ENCODE results near the gene TBCCD1.

TBCCD1 gene

GRCh38 chr3:186525369-186526255, 41.5 kb downstream of the TBCCD1 start:
- no peak overlapping the region for H3K4me2 ChIP-seq (ENCODE audit: low read length, poor library complexity, severe bottlenecking)
- H3K14ac ChIP-seq (ENCODE audit: low read length in 2 of 2), result no peak overlapping the region
- H3K27ac ChIP-seq (ENCODE audit: low read length, poor library complexity, severe bottlenecking), result no peak overlapping the region
- H3K4me3 ChIP-seq (ENCODE audit: insufficient read depth in 1 of 2, low read depth in 1 of 2, low read length in 2 of 2), result no peak overlapping the region
- no peak overlapping the region for H4K8ac ChIP-seq (ENCODE audit: low read length)
- no peaks in the 10 kb centered on the region for H3K79me1 ChIP-seq (replicated peaks; ENCODE audit: low read length, poor library complexity, severe bottlenecking)
- no peak overlapping the region for H3K23ac ChIP-seq (ENCODE audit: low read length in 2 of 2)
- no peak for DNase-seq
- no peak overlapping the region for H2BK15ac ChIP-seq (ENCODE audit: low read depth, poor library complexity, severe bottlenecking)
- H3K27me3 ChIP-seq (ENCODE audit: control insufficient read depth in 1 of 2, insufficient read depth in 1 of 2, low read length in 2 of 2), result peaks cover 18 to 40% of the 10 kb centered on the region in 2 experiments
- no peak overlapping the region for H2BK5ac ChIP-seq (ENCODE audit: low read depth, low read length, poor library complexity, severe bottlenecking)
- H3K36me3 ChIP-seq (ENCODE audit: control insufficient read depth in 1 of 2, insufficient read depth in 2 of 2, low read depth in 1 of 2, low read length in 2 of 2), result no peaks in the 10 kb centered on the region
- no peak overlapping the region for H3K18ac ChIP-seq (ENCODE audit: low read depth in 1 of 2, low read length in 2 of 2)
- H2AK5ac ChIP-seq (ENCODE audit: low read length, severe bottlenecking), result no peak overlapping the region
- WGBS, result 70% methylated on average over 8 of the region's 9 CpGs
- no peak overlapping the region for H3K4ac ChIP-seq (ENCODE audit: low read depth in 1 of 2, low read length in 2 of 2)
- H3K9me3 ChIP-seq (ENCODE audit: control insufficient read depth, low read length), result no peaks in the 10 kb centered on the region
- no peak overlapping the region for H3K9ac ChIP-seq (ENCODE audit: low read length)
- no peaks in the 10 kb centered on the region for H3K4me1 ChIP-seq (ENCODE audit: control insufficient read depth, insufficient read depth, low read depth, low read length)
- no peak overlapping the region for H2AFZ ChIP-seq (ENCODE audit: low read depth, low read length)
- no peak overlapping the region for H2BK120ac ChIP-seq (ENCODE audit: low read depth, low read length)
- no peak overlapping the region for H2BK12ac ChIP-seq (ENCODE audit: low read length in 2 of 2)
- H4K91ac ChIP-seq (ENCODE audit: low read length), result no peak overlapping the region

- Histone ChIP-seq H4K8ac (ENCODE audit: low read length) (no peak overlapping the region), H2AFZ (ENCODE audit: low read depth, low read length) (no peak overlapping the region), H3K4me2 (ENCODE audit: low read length, poor library complexity, severe bottlenecking) (no peak overlapping the region), H2BK120ac (ENCODE audit: low read depth, low read length) (no peak overlapping the region), H2BK5ac (ENCODE audit: low read depth, low read length, poor library complexity, severe bottlenecking) (no peak overlapping the region), H3K4ac (ENCODE audit: low read depth in 1 of 2, low read length in 2 of 2) (no peak overlapping the region), H3K9ac (ENCODE audit: low read length) (no peak overlapping the region), H3K14ac (ENCODE audit: low read length in 2 of 2) (no peak overlapping the region), H3K4me3 (ENCODE audit: insufficient read depth in 1 of 2, low read depth in 1 of 2, low read length in 2 of 2) (no peak overlapping the region), H4K91ac (ENCODE audit: low read length) (no peak overlapping the region), H3K18ac (ENCODE audit: low read depth in 1 of 2, low read length in 2 of 2) (no peak overlapping the region), H3K4me1 (ENCODE audit: control insufficient read depth, insufficient read depth, low read depth, low read length) (no peaks in the 10 kb centered on the region), H3K23ac (ENCODE audit: low read length in 2 of 2) (no peak overlapping the region), H2BK15ac (ENCODE audit: low read depth, poor library complexity, severe bottlenecking) (no peak overlapping the region), H3K36me3 (ENCODE audit: control insufficient read depth in 1 of 2, insufficient read depth in 2 of 2, low read depth in 1 of 2, low read length in 2 of 2) (no peaks in the 10 kb centered on the region), H2AK5ac (ENCODE audit: low read length, severe bottlenecking) (no peak overlapping the region), H3K27ac (ENCODE audit: low read length, poor library complexity, severe bottlenecking) (no peak overlapping the region), H2BK12ac (ENCODE audit: low read length in 2 of 2) (no peak overlapping the region), H3K9me3 (ENCODE audit: control insufficient read depth, low read length) (no peaks in the 10 kb centered on the region), H3K79me1 (replicated peaks; ENCODE audit: low read length, poor library complexity, severe bottlenecking) (no peaks in the 10 kb centered on the region), H3K27me3 (ENCODE audit: control insufficient read depth in 1 of 2, insufficient read depth in 1 of 2, low read length in 2 of 2) (peaks cover 22 to 49% of the 10 kb centered on the region in 2 experiments)
- WGBS, result 97% methylated on average over 6 of the region's 6 CpGs
- DNase-seq, result no peak
Observed at GRCh38 chr3:186524616-186525015, 42.5 kb downstream of the TBCCD1 start.

GRCh38 chr3:186523434-186523833, 43.7 kb downstream of the TBCCD1 start:
- no peak overlapping the region for H2BK12ac ChIP-seq (ENCODE audit: low read length in 2 of 2)
- 92% methylated on average over 2 of the region's 2 CpGs for WGBS
- H3K4me3 ChIP-seq (ENCODE audit: insufficient read depth in 1 of 2, low read depth in 1 of 2, low read length in 2 of 2), result no peak overlapping the region
- no peak overlapping the region for H3K14ac ChIP-seq (ENCODE audit: low read length in 2 of 2)
- H2BK120ac ChIP-seq (ENCODE audit: low read depth, low read length), result no peak overlapping the region
- H3K27me3 ChIP-seq (ENCODE audit: control insufficient read depth in 1 of 2, insufficient read depth in 1 of 2, low read length in 2 of 2), result peaks cover 31 to 61% of the 10 kb centered on the region in 2 experiments
- H2AK5ac ChIP-seq (ENCODE audit: low read length, severe bottlenecking), result no peak overlapping the region
- no peaks in the 10 kb centered on the region for H3K79me1 ChIP-seq (replicated peaks; ENCODE audit: low read length, poor library complexity, severe bottlenecking)
- no peaks in the 10 kb centered on the region for H3K36me3 ChIP-seq (ENCODE audit: control insufficient read depth in 1 of 2, insufficient read depth in 2 of 2, low read depth in 1 of 2, low read length in 2 of 2)
- no peak overlapping the region for H3K4me2 ChIP-seq (ENCODE audit: low read length, poor library complexity, severe bottlenecking)
- H3K23ac ChIP-seq (ENCODE audit: low read length in 2 of 2), result no peak overlapping the region
- H3K9me3 ChIP-seq (ENCODE audit: control insufficient read depth, low read length), result no peaks in the 10 kb centered on the region
- H3K18ac ChIP-seq (ENCODE audit: low read depth in 1 of 2, low read length in 2 of 2), result no peak overlapping the region
- no peak overlapping the region for H3K4ac ChIP-seq (ENCODE audit: low read depth in 1 of 2, low read length in 2 of 2)
- no peak for DNase-seq
- no peak overlapping the region for H3K9ac ChIP-seq (ENCODE audit: low read length)
- H2BK15ac ChIP-seq (ENCODE audit: low read depth, poor library complexity, severe bottlenecking), result no peak overlapping the region
- no peaks in the 10 kb centered on the region for H3K4me1 ChIP-seq (ENCODE audit: control insufficient read depth, insufficient read depth, low read depth, low read length)
- H3K27ac ChIP-seq (ENCODE audit: low read length, poor library complexity, severe bottlenecking), result no peak overlapping the region
- H4K8ac ChIP-seq (ENCODE audit: low read length), result no peak overlapping the region
- no peak overlapping the region for H2BK5ac ChIP-seq (ENCODE audit: low read depth, low read length, poor library complexity, severe bottlenecking)
- H4K91ac ChIP-seq (ENCODE audit: low read length), result no peak overlapping the region
- H2AFZ ChIP-seq (ENCODE audit: low read depth, low read length), result no peak overlapping the region

- no peak overlapping the region for H3K14ac ChIP-seq (ENCODE audit: low read length in 2 of 2)
- H3K36me3 ChIP-seq (ENCODE audit: control insufficient read depth in 1 of 2, insufficient read depth in 2 of 2, low read depth in 1 of 2, low read length in 2 of 2), result no peaks in the 10 kb centered on the region
- no peak overlapping the region for H2AFZ ChIP-seq (ENCODE audit: low read depth, low read length)
- DNase-seq, result no peak
- no peak overlapping the region for H3K4ac ChIP-seq (ENCODE audit: low read depth in 1 of 2, low read length in 2 of 2)
- H3K23ac ChIP-seq (ENCODE audit: low read length in 2 of 2), result no peak overlapping the region
- no peak overlapping the region for H3K9ac ChIP-seq (ENCODE audit: low read length)
- H3K4me3 ChIP-seq (ENCODE audit: insufficient read depth in 1 of 2, low read depth in 1 of 2, low read length in 2 of 2), result no peak overlapping the region
- no peaks in the 10 kb centered on the region for H3K4me1 ChIP-seq (ENCODE audit: control insufficient read depth, insufficient read depth, low read depth, low read length)
- no peak overlapping the region for H3K27ac ChIP-seq (ENCODE audit: low read length, poor library complexity, severe bottlenecking)
- H2BK12ac ChIP-seq (ENCODE audit: low read length in 2 of 2), result no peak overlapping the region
- H2BK5ac ChIP-seq (ENCODE audit: low read depth, low read length, poor library complexity, severe bottlenecking), result no peak overlapping the region
- H3K27me3 ChIP-seq (ENCODE audit: control insufficient read depth in 1 of 2, insufficient read depth in 1 of 2, low read length in 2 of 2), result peaks cover 33 to 65% of the 10 kb centered on the region in 2 experiments
- H3K79me1 ChIP-seq (replicated peaks; ENCODE audit: low read length, poor library complexity, severe bottlenecking), result no peaks in the 10 kb centered on the region
- H3K9me3 ChIP-seq (ENCODE audit: control insufficient read depth, low read length), result no peaks in the 10 kb centered on the region
- no peak overlapping the region for H2BK120ac ChIP-seq (ENCODE audit: low read depth, low read length)
- no peak overlapping the region for H4K8ac ChIP-seq (ENCODE audit: low read length)
- no peak overlapping the region for H4K91ac ChIP-seq (ENCODE audit: low read length)
- H2AK5ac ChIP-seq (ENCODE audit: low read length, severe bottlenecking), result no peak overlapping the region
- no peak overlapping the region for H3K18ac ChIP-seq (ENCODE audit: low read depth in 1 of 2, low read length in 2 of 2)
- H2BK15ac ChIP-seq (ENCODE audit: low read depth, poor library complexity, severe bottlenecking), result no peak overlapping the region
- 77% methylated on average over 6 of the region's 6 CpGs for WGBS
- no peak overlapping the region for H3K4me2 ChIP-seq (ENCODE audit: low read length, poor library complexity, severe bottlenecking)
Observed at GRCh38 chr3:186523022-186523421, 44.1 kb downstream of the TBCCD1 start.
